ENCODE measurements around the gene LITAFD. TPM values are rescaled to one million over a fixed set of nuclear protein-coding genes. Genes with fewer than 3 reads are reported as not detected.

The LITAFD gene
- total and polyA plus RNA-seq, 10 donors = not detected

GRCh38 chr16:8861563-8862308, 20.4 kb upstream of the LITAFD start:
- Histone ChIP-seq H3K36me3 (peaks cover 0 to 33% (median 16%) of the 10 kb centered on the region in 6 donors), H3K27ac (peak overlapping the region in 4 of 8 donors; percentile 51 to 94 (median 74)), H3K9me3 (no peaks in the 10 kb centered on the region), H3K4me1 (peaks cover 19 to 94% (median 61%) of the 10 kb centered on the region in 6 donors), H3K27me3 (replicated peaks in 1 of 7) (no peaks in the 10 kb centered on the region), H3K4me3 (no peak overlapping the region)
- intact Hi-C loops (cut with DNase I; ENCODE audit: low total_unique reads) = no loop called here
- no peak for DNase-seq
- TF ChIP-seq CTCF (IDR thresholded peaks at IDR 0.05 in 8 of 11, conservative IDR thresholded peaks at IDR 0.05 in 3 of 11) (no peak), POLR2AphosphoS5 (IDR thresholded peaks at IDR 0.05) (peak in 2 of 3 donors; percentile 51 to 56), POLR2A (IDR thresholded peaks at IDR 0.05) (no peak)
- WGBS, 5 donors = 79 to 91% (median 81%) methylated on average over 13 to 14 of the region's 14 CpGs

- H3K27ac ChIP-seq = peak overlapping the region in 4 of 8 donors; percentile 14 to 94 (median 74)
- H3K36me3 ChIP-seq = peaks cover 0 to 28% (median 13%) of the 10 kb centered on the region in 6 donors
- 76 to 89% (median 83%) methylated on average over 14 of the region's 14 CpGs for WGBS, 5 donors
- H3K4me3 ChIP-seq = no peak overlapping the region
- TF ChIP-seq POLR2AphosphoS5 (IDR thresholded peaks at IDR 0.05) (peak in 1 of 3 donors; percentile 22), POLR2A (IDR thresholded peaks at IDR 0.05) (no peak), CTCF (IDR thresholded peaks at IDR 0.05 in 8 of 11, conservative IDR thresholded peaks at IDR 0.05 in 3 of 11) (no peak)
- no peaks in the 10 kb centered on the region for H3K9me3 ChIP-seq
- H3K4me1 ChIP-seq = peaks cover 24 to 98% (median 65%) of the 10 kb centered on the region in 6 donors
- no peak for DNase-seq
- intact Hi-C loops (cut with DNase I; ENCODE audit: low total_unique reads) = no loop called here
- no peaks in the 10 kb centered on the region for H3K27me3 ChIP-seq (replicated peaks in 1 of 7)
Measured at GRCh38 chr16:8862309-8863130, 19.6 kb upstream of the LITAFD start.

- no peak for TF ChIP-seq POLR2A (IDR thresholded peaks at IDR 0.05)
- TF ChIP-seq CTCF (IDR thresholded peaks at IDR 0.05 in 8 of 11, conservative IDR thresholded peaks at IDR 0.05 in 3 of 11) = peak in 1 of 11 experiments; percentile 32
- peak; percentile 41 to 76 (median 71) for TF ChIP-seq POLR2AphosphoS5 (IDR thresholded peaks at IDR 0.05)
- 66 to 76% (median 74%) methylated on average over 15 to 17 of the region's 17 CpGs for WGBS, 5 donors
- H3K27me3 ChIP-seq (replicated peaks in 1 of 7) = no peaks in the 10 kb centered on the region
- H3K27ac ChIP-seq = peak overlapping the region in 5 of 8 donors; percentile 19 to 94 (median 57)
- H3K4me1 ChIP-seq = peaks cover 24 to 95% (median 68%) of the 10 kb centered on the region in 6 donors
- H3K4me3 ChIP-seq = no peak overlapping the region
- no peak for DNase-seq
- intact Hi-C loops (cut with DNase I; ENCODE audit: low total_unique reads) = no loop called here
- H3K9me3 ChIP-seq = no peaks in the 10 kb centered on the region
- peaks cover 0 to 15% (median 2%) of the 10 kb centered on the region in 6 donors for H3K36me3 ChIP-seq
Measured at GRCh38 chr16:8863594-8864424, 18.3 kb upstream of the LITAFD start.

Data from spleen (tissue), 11 donors.